Stimulated activated CD8-positive, alpha-beta memory T cell treated with anti-CD3 and anti-CD28 coated beads, Interleukin-2, amount 100 ng/mL, for 1 hour (primary cell): ENCODE measurements around the gene PCYT2.

Source experiments
- DNase-seq, 2 donors: peaks; one replicate each; pipeline ENCODE4 v3.0.0-alpha.2; 2020; ENCODE audit warnings: low read depth in 2 of 2

PCYT2 gene

GRCh38 chr17:81914103-81914850, 3.1 kb upstream of the PCYT2 start:
- no peak for DNase-seq

GRCh38 chr17:81913394-81914102, 2.3 kb upstream of the PCYT2 start:
- no peak for DNase-seq

- no peak for DNase-seq
Observed at GRCh38 chr17:81912441-81913309, 1.5 kb upstream of the PCYT2 start.

- no peak for DNase-seq
Observed at GRCh38 chr17:81911969-81912368, 770 bp upstream of the PCYT2 start.

- no peak for DNase-seq
Observed at GRCh38 chr17:81910840-81911276, 341 bp downstream of the PCYT2 start.

GRCh38 chr17:81909966-81910839, 996 bp downstream of the PCYT2 start:
- DNase-seq: no peak

- DNase-seq: no peak
Observed at GRCh38 chr17:81909231-81909630, 2.0 kb downstream of the PCYT2 start.

GRCh38 chr17:81908793-81909192, 2.4 kb downstream of the PCYT2 start:
- no peak for DNase-seq

GRCh38 chr17:81907219-81908145, 3.7 kb downstream of the PCYT2 start:
- no peak for DNase-seq

GRCh38 chr17:81906476-81907218, 4.6 kb downstream of the PCYT2 start:
- no peak for DNase-seq

- DNase-seq: no peak
Observed at GRCh38 chr17:81905993-81906392, 5.2 kb downstream of the PCYT2 start.

GRCh38 chr17:81905424-81905875, 5.7 kb downstream of the PCYT2 start:
- no peak for DNase-seq

- DNase-seq: no peak
Observed at GRCh38 chr17:81904600-81905423, 6.4 kb downstream of the PCYT2 start.

GRCh38 chr17:81903896-81904599, 7.2 kb downstream of the PCYT2 start:
- DNase-seq: no peak

GRCh38 chr17:81903415-81903831, 7.8 kb downstream of the PCYT2 start:
- no peak for DNase-seq

- no peak for DNase-seq
Observed at GRCh38 chr17:81902653-81903414, 8.4 kb downstream of the PCYT2 start.

- DNase-seq: no peak
Observed at GRCh38 chr17:81902023-81902652, 9.1 kb downstream of the PCYT2 start, which contains the start of gene NPB. TSS of gene NPB (plus strand) at chr17:81902238. CDS start at chr17:81902278, 40 bp downstream.
